GM19395 (cell line): ENCODE measurements around the gene LTBP1.
A peak's percentile ranks its signal among the peaks of the same experiment; 100 is the strongest.
"Not testable (repeated sequence)": the region's sequence is repeated elsewhere in the genome, so short reads cannot be mapped to it uniquely, and the experiment has no call there.

Experiments used
- ATAC-seq: cut with Tn5 transposase; IDR thresholded peaks from one replicate; pipeline ENCODE4 v1.9.1; 2021; ENCODE audit warnings: mild to moderate bottlenecking, moderate library complexity; ENCODE audit not compliant: unreplicated experiment

Gene LTBP1

DNA sequence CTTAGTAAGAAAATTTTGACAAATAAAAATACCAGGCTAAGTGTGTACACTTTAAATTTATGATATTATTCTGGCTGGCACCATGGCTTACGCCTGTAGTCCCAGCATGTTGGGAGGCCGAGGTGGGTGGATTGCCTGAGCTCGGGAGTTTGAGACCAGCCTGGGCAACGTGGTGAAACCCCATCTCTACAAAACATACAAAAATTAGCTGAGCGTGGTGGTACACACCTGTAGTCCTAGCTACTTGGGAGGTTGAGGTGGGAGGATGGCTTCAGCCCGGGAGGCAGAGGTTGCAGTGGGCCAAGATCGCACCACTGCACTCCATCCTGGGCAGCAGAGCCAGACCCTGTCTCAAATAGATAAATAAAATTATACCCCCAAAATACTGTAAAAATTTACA lies 421.8 kb downstream of the LTBP1 start:
- ATAC-seq, result not testable (repeated sequence)

DNA sequence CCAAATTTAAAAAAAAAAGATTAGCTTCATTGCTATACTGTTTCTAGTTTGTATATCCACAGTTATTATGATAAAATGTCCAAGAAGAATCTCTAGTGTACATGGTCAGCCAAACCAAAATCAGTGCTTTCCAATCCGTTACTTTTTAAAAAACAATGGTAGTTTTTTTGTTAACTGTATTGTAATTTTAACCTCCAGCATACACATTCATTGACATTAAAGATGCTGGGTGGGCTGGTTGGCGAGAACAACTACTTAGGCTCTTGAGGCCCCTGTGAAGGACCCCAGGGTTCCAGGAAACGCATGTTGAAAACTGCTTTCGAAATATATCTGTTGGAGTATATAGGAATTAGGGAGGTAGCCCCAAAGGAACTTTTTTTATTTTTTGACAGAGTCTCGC lies 422.4 kb downstream of the LTBP1 start:
- no peak for ATAC-seq

DNA sequence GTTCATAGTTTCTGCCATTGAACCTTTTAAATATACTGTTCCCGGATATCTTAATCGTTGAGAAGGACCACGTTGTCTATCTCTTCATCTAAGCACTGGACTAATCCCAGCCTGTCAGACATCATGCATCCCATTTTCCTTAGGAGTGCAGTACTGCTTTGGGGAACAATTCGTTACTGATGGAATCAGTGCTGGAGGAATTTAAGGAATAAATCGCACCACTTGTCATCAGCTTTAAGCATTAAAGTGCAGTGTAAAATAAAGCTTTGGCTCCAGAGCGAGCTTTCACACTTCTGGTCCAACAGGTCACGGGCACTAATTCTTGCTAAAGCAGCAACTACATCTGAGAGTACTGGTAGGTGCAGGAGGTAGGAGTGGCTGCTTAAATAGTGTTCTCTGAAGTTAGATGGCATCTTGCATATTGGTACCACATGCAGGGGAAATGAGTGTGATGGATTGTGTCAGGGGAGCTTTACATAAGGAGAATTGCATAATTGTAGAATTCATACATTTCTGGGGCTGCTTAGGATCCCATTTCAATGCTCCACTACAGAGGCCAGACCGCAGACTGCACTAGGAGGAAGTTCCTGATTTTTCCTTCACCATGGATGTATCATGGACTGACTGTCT lies 424.0 kb downstream of the LTBP1 start:
- no peak for ATAC-seq

- ATAC-seq, result no peak
These were observed 424.7 kb downstream of the LTBP1 start for GRCh38 chr2:33371304-33372090.

GRCh38 chr2:33372940-33373553 lies 426.3 kb downstream of the LTBP1 start:
- ATAC-seq, result peak; percentile 57

- ATAC-seq, result no peak
These were observed 427.2 kb downstream of the LTBP1 start for GRCh38 chr2:33373986-33374385.

DNA sequence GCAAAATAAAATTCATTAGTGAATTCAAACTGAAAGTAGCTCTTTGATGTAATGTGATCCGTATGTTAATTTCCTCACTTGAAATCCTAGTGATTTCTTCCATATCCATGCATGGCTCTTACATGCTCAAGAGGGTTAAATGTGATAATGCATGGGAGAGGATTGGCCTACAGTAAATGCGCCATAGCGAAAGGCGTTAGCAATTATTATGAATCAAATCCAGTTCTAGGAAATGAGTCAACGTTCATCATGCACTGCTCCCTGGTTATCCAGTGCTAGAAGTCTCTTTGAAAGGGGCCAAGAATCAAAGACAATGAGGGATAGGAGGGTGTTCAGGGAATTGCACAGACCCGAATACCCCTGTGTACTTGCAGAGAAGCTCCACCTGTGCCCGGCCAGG lies 428.3 kb downstream of the LTBP1 start:
- ATAC-seq, result no peak

- ATAC-seq, result no peak
These were observed 430.3 kb downstream of the LTBP1 start for GRCh38 chr2:33377048-33377447.

DNA sequence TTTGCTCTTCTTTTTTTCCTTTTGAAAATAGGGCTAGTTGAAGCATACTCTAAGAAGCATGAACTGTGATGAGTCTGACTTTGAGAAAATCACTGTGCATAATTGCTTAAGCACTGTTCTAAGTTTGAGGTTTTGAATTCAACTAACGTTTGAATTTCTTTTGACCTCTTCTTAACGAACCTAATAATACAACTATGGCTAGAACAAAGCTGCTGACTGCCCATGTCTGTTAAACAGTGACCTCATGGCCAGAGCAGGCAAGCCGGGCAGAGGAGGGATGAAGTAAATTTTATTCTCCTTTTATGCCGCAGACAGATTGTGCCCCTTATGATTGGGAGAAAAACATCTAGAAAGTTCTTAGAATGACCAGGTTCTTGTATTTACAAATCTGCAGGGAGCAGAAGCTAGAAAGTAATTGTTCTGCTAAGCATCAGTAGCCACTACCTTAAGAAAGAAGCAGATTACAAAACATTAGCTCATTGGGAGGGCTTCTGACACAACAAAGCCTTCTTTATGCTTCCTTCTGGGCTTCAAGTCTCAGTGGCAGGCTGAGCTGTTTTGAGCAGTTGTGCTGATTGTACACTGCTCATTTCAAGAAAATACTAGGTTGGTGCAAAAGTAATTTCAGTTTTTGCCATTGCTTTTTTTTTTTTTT lies 431.9 kb downstream of the LTBP1 start:
- ATAC-seq, result no peak

DNA sequence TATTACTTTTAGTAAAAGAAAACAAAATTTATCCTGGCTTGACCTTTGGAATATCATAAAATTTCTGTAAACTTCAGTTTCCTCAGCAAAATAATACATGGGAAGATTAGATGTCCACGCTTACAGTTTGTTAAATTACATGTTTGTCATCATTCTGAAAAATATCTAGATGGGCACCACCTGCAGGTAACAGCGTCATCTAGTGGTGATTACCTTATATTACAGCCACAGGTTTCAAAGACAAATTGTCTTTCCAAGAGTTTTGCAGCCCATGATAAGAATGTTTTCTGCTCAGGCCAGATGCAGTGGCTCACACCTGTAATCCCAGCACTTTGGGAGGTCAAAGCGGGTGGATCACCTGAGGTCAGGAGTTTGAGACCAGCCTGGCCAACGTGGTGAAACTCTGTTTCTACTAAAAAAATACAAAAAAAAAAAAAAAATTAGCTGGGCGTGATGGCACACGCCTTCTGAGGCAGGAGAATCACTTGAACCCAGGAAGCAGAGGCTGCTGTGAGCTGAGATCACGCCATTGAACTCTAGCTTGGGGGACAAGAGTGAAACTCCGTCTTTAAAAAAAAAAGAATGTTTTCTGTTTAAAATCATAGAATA lies 433.4 kb downstream of the LTBP1 start:
- no peak for ATAC-seq

DNA sequence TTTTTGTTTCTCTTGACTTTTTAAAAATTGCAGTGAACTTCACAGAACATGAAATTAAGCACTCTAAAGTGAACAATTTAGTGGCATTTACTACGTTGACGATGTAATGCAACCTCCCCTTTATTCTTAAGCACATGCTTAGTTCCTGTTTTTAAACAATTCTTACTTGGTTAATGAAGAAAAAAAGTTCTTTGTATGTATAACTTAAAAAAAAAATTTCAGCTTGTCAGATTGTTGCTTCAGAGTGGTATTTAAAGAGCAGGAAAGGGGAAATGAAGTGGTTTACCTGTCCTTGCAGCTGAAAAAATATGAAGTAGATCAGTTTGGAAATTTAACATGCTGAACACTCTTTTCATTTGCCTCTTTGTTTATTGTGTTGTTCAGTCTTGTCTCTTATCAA lies 434.0 kb downstream of the LTBP1 start:
- no peak for ATAC-seq

GRCh38 chr2:33381301-33381858 lies 434.6 kb downstream of the LTBP1 start:
- no peak for ATAC-seq

DNA sequence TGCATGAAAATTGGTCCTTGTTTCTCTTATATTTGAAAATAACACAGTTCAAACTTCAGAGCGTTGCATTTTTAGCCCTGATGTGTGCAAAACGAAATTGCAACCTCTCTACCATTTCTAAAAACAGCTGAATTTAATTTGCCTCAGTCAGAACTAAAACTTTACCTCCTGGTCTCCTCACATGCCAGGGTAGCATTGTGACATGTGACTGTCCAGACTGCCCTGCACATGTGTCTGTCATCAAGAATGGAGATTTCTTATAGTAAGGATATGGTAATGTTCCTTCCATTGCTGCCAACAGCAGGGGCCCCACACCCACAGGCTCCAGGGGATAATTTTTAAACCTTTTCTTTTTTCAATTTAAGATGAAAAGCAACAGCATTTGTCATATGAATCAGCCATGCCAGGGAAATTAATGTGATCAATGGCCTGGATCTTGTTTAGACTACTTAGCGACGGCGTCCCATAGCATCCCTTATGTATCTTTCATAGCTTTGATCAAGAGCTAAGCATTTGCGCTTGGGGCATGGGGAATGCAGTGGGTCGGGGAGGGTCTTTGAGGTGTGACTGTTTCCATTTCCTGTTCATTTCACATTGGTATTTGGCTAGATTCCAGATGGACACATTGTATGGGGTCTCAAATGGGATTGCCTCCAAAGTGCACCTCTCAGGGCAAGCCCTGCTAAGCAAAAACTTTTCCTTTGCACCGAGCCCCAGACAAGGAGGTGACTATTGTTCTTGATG lies 437.3 kb downstream of the LTBP1 start:
- ATAC-seq, result no peak

DNA sequence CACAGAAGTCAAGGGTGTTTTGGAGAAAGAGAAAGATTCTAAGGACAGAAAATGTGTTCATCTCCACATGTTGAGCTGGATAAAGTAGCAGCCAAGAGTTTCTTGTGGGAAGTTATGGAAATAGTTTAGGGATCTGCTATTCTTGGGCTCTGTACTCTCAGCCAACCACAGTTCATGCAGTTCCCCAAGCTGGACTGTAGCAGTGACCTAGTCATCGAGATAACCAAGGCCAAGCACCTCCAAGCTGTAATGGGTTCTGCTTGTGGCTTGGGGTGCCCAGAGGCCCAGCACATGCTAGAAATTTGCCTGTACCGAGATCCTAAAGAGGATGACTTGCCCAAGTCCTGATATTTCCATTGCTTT lies 437.8 kb downstream of the LTBP1 start:
- ATAC-seq, result no peak

DNA sequence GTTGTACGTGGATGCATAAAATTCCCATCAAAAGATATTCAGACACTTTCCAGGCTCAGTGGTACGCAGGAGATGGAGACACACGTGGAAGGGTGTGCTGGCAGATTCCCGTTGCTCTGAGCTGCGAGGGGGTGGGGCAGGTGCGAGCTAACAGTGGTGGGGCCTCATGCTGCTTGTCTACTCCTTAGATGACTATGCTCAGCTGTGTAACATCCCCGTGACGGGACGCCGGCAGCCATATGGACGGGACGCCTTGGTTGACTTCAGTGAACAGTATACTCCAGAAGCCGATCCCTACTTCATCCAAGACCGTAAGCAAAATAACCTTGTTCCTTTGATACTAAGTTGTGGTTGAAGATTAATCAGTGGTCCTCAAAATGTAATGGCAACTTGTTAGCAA lies 442.2 kb downstream of the LTBP1 start:
- no peak for ATAC-seq

GRCh38 chr2:33389695-33390094 lies 442.9 kb downstream of the LTBP1 start:
- ATAC-seq, result not testable (repeated sequence)

DNA sequence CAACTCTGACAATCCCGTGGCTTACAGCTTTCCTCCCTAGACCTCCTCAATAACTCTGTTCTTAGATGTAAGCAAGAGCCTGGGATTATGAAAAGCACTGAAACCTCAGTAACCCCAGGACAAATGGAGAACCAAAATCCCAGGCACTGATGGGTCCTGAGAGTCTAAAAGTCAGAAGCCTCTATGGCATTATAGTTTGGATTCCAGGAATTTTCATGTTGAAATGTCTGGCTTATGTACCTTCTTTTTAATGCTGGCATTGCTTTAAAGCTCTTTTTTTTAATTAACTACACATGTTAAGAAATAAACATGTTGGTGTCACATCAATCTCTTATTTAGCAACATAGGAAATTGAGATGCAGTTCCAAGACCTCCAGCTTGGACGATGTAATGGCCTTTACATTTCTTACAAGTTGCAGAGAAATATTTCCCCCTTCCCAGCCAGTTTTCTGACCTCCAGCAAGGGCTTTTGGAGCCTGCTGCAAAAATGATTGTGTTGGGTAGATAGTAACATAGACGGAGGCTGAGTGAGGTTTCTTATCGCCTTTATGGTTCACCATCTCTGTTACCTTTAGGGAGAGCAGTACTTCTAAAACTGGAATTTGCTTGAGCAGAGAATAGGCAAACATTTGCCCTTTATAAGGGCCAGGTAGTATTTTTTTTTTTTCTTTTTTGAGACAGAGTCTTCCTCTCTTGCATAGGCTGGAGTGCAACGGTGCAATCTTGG lies 444.9 kb downstream of the LTBP1 start:
- ATAC-seq, result no peak

- no peak for ATAC-seq
These were observed 445.6 kb downstream of the LTBP1 start for GRCh38 chr2:33392366-33392765.

DNA sequence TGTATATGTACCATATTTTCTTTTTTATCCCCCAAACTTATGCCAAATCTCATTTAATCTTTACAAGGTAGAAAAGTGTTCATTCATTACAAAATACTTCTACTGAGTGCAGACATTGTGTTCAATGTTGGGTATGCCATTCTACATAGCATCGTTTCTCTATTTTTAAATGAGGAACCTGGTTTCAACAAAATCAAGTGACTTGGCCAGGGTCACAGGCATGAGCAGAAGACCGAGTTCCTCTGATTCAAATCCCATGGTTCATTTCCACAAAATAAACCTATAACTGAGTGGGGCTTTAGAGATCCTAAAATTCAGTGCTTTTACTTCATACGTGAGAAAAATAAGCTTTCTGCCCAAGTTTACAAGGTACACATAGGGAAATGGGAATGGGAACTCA lies 448.3 kb downstream of the LTBP1 start:
- ATAC-seq, result no peak
